Keratinocyte (primary cell): ENCODE results near the gene UBXN7. TPM values are rescaled to one million over a fixed set of nuclear protein-coding genes. Genes with fewer than 3 reads are reported as not detected.
"Not testable (repeated sequence)": the region's sequence is repeated elsewhere in the genome, so short reads cannot be mapped to it uniquely, and the experiment has no call there.

Source experiments
- DNase-seq: peaks from one replicate; pipeline ENCODE4 v3.0.0-alpha.2; 2011; ENCODE audit warnings: low read depth, missing footprints, low spot score
- FAIRE-seq: peaks from 2 replicates; lab custom pipeline; 2011; peaks lifted over from hg19 to GRCh38; lab: Jason Lieb, UNC
- H2AFZ ChIP-seq: 2 replicates; pipeline ENCODE4 v1.6.0; 2012; ENCODE audit warnings: low read length, control low read depth, inconsistent platforms; ENCODE audit not compliant: control insufficient read depth
- H3K27ac ChIP-seq: 2 replicates; pipeline ENCODE4 v1.5.1; 2011; ENCODE audit warnings: low read length; ENCODE audit not compliant: control insufficient read depth, insufficient read depth
- H3K27me3 ChIP-seq: 3 replicates; pipeline ENCODE4 v1.6.0; 2011; ENCODE audit warnings: low read length; ENCODE audit not compliant: control insufficient read depth, insufficient read depth; ENCODE audit errors: extremely low read depth
- H3K36me3 ChIP-seq, 2 experiments: 2 replicates in 1 of 2; 3 replicates in 1 of 2; pipeline ENCODE4 v1.5.1; 2011; ENCODE audit warnings: low read length in 2 of 2, mild to moderate bottlenecking in 1 of 2; ENCODE audit not compliant: control insufficient read depth in 2 of 2, insufficient read depth in 2 of 2; ENCODE audit errors: extremely low read depth in 1 of 2
- H3K4me1 ChIP-seq: 3 replicates; pipeline ENCODE4 v1.5.1; 2011; ENCODE audit warnings: low read length; ENCODE audit not compliant: control insufficient read depth, insufficient read depth; ENCODE audit errors: extremely low read depth
- H3K4me2 ChIP-seq: 3 replicates; pipeline ENCODE4 v1.6.0; 2011; ENCODE audit warnings: low read depth, low read length; ENCODE audit not compliant: control insufficient read depth, insufficient read depth; ENCODE audit errors: extremely low read depth
- H3K4me3 ChIP-seq, 3 experiments: fragments of 200-600 bp in 1 of 3; sonication (generic) in 1 of 3; 2 replicates in 2 of 3; 3 replicates in 1 of 3; pipeline ENCODE4 v1.5.1; 2011 to 2016; ENCODE audit warnings: low read length in 3 of 3, mild to moderate bottlenecking in 3 of 3, control low read depth in 2 of 3, inconsistent platforms in 1 of 3, low read depth in 1 of 3, mixed read lengths in 1 of 3, mixed run types in 1 of 3, moderate library complexity in 1 of 3; ENCODE audit not compliant: control insufficient read depth in 2 of 3, insufficient read depth in 2 of 3; ENCODE audit errors: extremely low read depth in 1 of 3
- H3K79me2 ChIP-seq: 2 replicates; pipeline ENCODE4 v1.6.0; 2012; ENCODE audit warnings: low read length; ENCODE audit not compliant: control insufficient read depth, insufficient read depth
- H3K9ac ChIP-seq: 3 replicates; pipeline ENCODE4 v1.6.0; 2011; ENCODE audit warnings: low read length; ENCODE audit not compliant: control insufficient read depth, insufficient read depth; ENCODE audit errors: extremely low read depth
- H3K9me1 ChIP-seq: 3 replicates; pipeline ENCODE4 v1.6.0; 2011; ENCODE audit warnings: low read length; ENCODE audit not compliant: control insufficient read depth, insufficient read depth; ENCODE audit errors: extremely low read depth
- H3K9me3 ChIP-seq: 2 replicates; pipeline ENCODE4 v1.5.1; 2012; ENCODE audit warnings: low read depth, low read length; ENCODE audit not compliant: control insufficient read depth
- H4K20me1 ChIP-seq: 3 replicates; pipeline ENCODE4 v1.6.0; 2011; ENCODE audit warnings: low read length; ENCODE audit not compliant: control insufficient read depth, insufficient read depth; ENCODE audit errors: extremely low read depth
- EZH2 ChIP-seq: IDR thresholded peaks from one replicate; pipeline ENCODE4 v1.6.1; 2012; ENCODE audit warnings: inconsistent platforms, mild to moderate bottlenecking, low read length, moderate library complexity
- dilution Hi-C: fragments of 300-500 bp; cut with MboI; formaldehyde crosslinking; loops from one replicate; pipeline ENCODE4 v1.7.0; 2020; ENCODE audit warnings: low sequenced_read_pairs; ENCODE audit not compliant: extremely low pct_ligation_motif_present
- polyA plus RNA-seq, 5 experiments: library from polyadenylated mRNA; depleted of rRNA in 3 of 5; stranded (reverse) in 3 of 5; stranded (forward) in 1 of 5; unstranded in 1 of 5; fragments of >200 nt; gene quantifications; 1 replicate in 1 of 5; 2 replicates in 3 of 5; 3 replicates in 1 of 5; pipeline versions ENCODE4 v1.2.1 to v1.2.3, GENCODE V29; 2011 to 2012; ENCODE audit warnings: missing spikeins in 2 of 5, low read depth in 1 of 5, low replicate concordance in 1 of 5
- TF ChIP-seq, protein P1 (sequence below), 3 experiments: IDR thresholded peaks in 1 of 3; conservative IDR thresholded peaks in 1 of 3; optimal IDR thresholded peaks in 1 of 3; 2 replicates in 2 of 3; 3 replicates in 1 of 3; pipeline versions ENCODE3 to v1.5.1; 2011; ENCODE audit warnings: low read length in 3 of 3, mild to moderate bottlenecking in 3 of 3, moderate library complexity in 2 of 3, control low read depth in 1 of 3, inconsistent platforms in 1 of 3; ENCODE audit not compliant: insufficient read depth in 2 of 3; ENCODE audit errors: extremely low read depth in 1 of 3

Gene UBXN7
- polyA plus RNA-seq, 1 donor (not counting 4 experiments of a cell fraction or from before 2014, with no cell fraction given), result 19.7 TPM

DNA sequence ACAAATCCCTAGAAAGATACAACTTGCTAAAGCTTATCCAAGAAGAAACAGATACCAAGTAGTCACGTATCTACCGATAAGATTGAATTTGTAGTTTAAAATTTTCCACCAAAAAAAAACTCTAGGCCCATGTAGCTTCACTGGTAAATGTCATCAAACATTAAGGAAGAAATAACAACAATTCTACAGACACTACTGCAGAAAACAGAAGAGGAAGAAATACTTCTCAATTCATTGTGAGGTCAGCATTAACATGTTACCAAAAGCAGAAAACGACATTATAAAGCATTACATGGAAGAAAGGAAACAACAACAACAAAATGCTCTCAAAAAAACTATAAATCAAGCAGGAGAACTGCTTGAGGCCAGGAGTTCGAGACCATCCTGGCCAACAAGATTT lies 66.5 kb downstream of the UBXN7 start:
- no peaks in the 10 kb centered on the region for H3K9me3 ChIP-seq
- no peaks in the 10 kb centered on the region for H3K79me2 ChIP-seq
- peaks cover 10 to 11% of the 10 kb centered on the region in 2 experiments for H3K36me3 ChIP-seq
- H2AFZ ChIP-seq, result no peak overlapping the region
- no peaks in the 10 kb centered on the region for H3K9me1 ChIP-seq
- no peaks in the 10 kb centered on the region for H3K27me3 ChIP-seq
- TF ChIP-seq, protein P1, sequence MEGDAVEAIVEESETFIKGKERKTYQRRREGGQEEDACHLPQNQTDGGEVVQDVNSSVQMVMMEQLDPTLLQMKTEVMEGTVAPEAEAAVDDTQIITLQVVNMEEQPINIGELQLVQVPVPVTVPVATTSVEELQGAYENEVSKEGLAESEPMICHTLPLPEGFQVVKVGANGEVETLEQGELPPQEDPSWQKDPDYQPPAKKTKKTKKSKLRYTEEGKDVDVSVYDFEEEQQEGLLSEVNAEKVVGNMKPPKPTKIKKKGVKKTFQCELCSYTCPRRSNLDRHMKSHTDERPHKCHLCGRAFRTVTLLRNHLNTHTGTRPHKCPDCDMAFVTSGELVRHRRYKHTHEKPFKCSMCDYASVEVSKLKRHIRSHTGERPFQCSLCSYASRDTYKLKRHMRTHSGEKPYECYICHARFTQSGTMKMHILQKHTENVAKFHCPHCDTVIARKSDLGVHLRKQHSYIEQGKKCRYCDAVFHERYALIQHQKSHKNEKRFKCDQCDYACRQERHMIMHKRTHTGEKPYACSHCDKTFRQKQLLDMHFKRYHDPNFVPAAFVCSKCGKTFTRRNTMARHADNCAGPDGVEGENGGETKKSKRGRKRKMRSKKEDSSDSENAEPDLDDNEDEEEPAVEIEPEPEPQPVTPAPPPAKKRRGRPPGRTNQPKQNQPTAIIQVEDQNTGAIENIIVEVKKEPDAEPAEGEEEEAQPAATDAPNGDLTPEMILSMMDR (optimal IDR thresholded peaks at IDR 0.05 in 1 of 3, IDR thresholded peaks at IDR 0.05 in 1 of 3, conservative IDR thresholded peaks at IDR 0.05 in 1 of 3; ENCODE audit: extremely low read depth in 1 of 3, insufficient read depth in 2 of 3, low read length in 3 of 3), result no peak
- TF ChIP-seq EZH2, result no peak
- no peak overlapping the region for H3K9ac ChIP-seq
- no peak overlapping the region for H3K4me3 ChIP-seq
- H3K27ac ChIP-seq, result no peak overlapping the region
- dilution Hi-C loops, result no loop called here
- FAIRE-seq, result no peak
- H4K20me1 ChIP-seq, result no peaks in the 10 kb centered on the region
- H3K4me2 ChIP-seq, result no peak overlapping the region
- DNase-seq, result no peak
- no peaks in the 10 kb centered on the region for H3K4me1 ChIP-seq

DNA sequence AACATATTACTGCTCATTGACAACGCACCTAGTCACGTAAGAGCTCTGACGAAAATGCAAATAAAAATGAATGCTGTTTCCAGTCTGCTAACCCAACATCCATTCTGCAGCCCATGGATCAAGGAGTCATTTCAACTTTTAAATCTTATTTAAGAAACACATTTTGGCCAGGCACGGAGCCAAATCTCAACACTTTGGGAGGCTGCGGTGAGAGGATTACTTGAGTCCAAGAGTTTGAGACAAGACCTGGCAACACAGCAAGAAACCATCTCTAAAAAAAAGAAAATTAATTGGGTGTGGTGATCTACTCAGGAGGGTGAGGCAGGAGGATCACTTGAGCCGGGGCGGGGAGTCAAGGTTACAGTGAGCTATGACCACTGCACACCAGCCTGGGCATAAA lies 71.6 kb downstream of the UBXN7 start:
- no peaks in the 10 kb centered on the region for H3K9me3 ChIP-seq
- H3K27ac ChIP-seq, result no peak overlapping the region
- no peak overlapping the region for H3K9ac ChIP-seq
- DNase-seq, result no peak
- no peaks in the 10 kb centered on the region for H3K4me1 ChIP-seq
- H4K20me1 ChIP-seq, result no peaks in the 10 kb centered on the region
- H2AFZ ChIP-seq, result no peak overlapping the region
- dilution Hi-C loops, result no loop called here
- no peak for FAIRE-seq
- no peaks in the 10 kb centered on the region for H3K9me1 ChIP-seq
- no peak overlapping the region for H3K4me3 ChIP-seq
- TF ChIP-seq, protein P1 (optimal IDR thresholded peaks at IDR 0.05 in 1 of 3, IDR thresholded peaks at IDR 0.05 in 1 of 3, conservative IDR thresholded peaks at IDR 0.05 in 1 of 3; ENCODE audit: extremely low read depth in 1 of 3, insufficient read depth in 2 of 3, low read length in 3 of 3), result no peak
- no peaks in the 10 kb centered on the region for H3K27me3 ChIP-seq
- peaks cover 14 to 26% of the 10 kb centered on the region in 2 experiments for H3K36me3 ChIP-seq
- H3K4me2 ChIP-seq, result no peak overlapping the region
- no peaks in the 10 kb centered on the region for H3K79me2 ChIP-seq

DNA sequence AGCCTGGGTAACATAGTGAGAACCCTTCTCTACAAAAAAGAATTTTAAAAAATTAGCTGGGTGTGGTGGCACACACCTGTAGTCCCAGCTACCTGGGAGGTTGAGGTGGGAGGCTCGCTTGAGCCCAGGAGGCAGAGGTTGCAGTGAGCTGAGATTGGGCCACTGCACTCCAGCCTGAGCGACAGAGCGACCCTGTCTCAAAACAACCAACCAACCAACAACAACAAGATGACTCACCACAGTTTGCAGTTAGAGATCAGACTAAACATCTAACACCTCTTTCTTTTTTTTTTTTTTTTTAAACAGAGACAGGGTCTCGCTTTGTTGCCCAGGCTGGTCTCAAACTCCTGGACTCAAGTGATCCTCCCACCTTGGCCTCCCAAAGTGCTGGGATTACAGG lies 73.7 kb downstream of the UBXN7 start:
- H2AFZ ChIP-seq, H4K20me1 ChIP-seq, FAIRE-seq, H3K27ac ChIP-seq, H3K4me3 ChIP-seq, H3K79me2 ChIP-seq, H3K27me3 ChIP-seq, H3K9me1 ChIP-seq, H3K9ac ChIP-seq, DNase-seq, H3K4me2 ChIP-seq, dilution Hi-C loops, H3K4me1 ChIP-seq, H3K9me3 ChIP-seq: not testable (repeated sequence)
- peaks cover 18 to 29% of the 10 kb centered on the region in 2 experiments for H3K36me3 ChIP-seq
